HepG2 (cell line): Measurements from ENCODE around the gene DGCR2.

Source experiments
- SPEN ChIP-seq: sonication (generic); formaldehyde crosslinking; IDR thresholded peaks from 2 replicates; pipeline ENCODE4 v1.5.1; 2020; ENCODE audit warnings: low read depth, mild to moderate bottlenecking, missing genetic modification reagents
- ZNF460 ChIP-seq: sonication (generic); formaldehyde crosslinking; IDR thresholded peaks from 2 replicates; pipeline ENCODE4 v1.5.1; 2020; ENCODE audit warnings: missing genetic modification reagents, mild to moderate bottlenecking, borderline replicate concordance
- ZNF674 ChIP-seq: sonication (generic); formaldehyde crosslinking; IDR thresholded peaks from 2 replicates; pipeline ENCODE4 v1.5.0; 2020; ENCODE audit warnings: low read depth, mild to moderate bottlenecking, missing genetic modification reagents

DNA sequence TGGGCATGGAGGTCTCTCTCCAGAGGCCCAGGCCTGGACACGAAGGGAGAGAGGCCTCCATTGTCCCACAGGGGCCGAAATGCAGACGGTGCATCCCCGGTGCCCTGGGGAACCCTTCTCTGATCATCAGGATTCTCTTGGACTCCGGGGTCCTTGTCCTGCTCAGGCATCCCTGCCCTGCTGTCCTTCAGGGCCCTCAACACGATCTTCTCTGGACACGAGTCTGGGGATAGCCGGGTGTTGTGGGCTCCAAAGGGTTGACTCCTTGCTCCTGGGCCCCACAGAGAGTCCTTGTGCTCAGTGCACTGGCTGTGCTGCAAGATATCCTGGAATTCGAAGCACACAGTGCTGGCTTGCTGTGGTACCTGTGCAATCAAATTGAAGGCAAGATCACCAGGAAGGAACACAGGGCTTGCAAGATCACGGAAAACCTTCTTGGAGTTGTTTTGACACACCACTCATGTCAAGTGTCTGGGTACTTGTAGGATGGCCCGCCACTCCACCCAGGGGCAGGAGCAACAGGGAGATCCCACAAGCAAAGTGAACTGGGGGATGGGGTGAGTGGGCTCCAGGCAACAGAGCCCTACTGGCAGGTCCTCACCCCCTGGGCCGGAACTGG is 124.8 kb downstream of the DGCR2 start:
- TF ChIP-seq ZNF674 (CRISPR knock-in tag): no peak
- no peak for TF ChIP-seq SPEN (CRISPR knock-in tag)
- TF ChIP-seq ZNF460 (CRISPR knock-in tag): no peak
